ENCODE results near the gene MSRB1.

DNA sequence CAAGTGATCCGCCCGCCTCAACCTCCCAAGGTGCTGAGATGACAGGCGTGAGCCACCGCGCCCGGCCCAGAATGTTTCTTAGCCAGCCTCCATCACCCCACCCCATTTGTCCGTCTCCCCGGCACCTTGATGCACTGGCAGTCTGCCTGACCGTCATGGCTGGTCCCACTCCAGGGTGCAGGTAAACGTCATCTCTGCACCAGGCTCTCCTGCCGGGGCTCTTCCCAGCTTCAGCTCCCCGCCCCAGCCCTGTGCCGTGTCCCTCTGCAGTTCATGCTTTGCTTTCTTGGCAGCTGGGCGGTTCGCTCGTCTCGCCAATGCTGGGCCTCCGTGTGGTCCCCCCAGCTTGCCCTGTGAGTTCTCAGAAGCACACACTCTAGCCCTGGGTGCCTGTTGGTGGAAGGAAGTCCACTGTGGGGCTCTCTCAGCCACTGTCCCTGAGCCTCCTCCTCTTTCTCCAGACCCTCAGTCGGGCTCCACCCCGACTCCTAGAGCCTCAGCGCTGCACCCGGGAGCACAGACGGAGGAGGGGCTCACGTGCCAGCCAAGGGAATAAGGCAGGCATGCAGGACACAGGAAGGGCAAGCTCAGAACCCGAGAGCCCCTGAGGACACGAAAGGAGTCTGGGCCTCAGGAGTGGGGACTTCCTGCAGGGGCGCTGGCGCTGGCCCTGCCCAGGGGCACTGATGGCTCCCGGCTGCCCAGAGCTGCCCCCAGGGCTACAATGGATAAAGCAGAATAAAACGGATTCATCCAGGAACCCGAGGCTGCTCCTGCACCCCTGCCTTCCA, 36.7 kb downstream of the MSRB1 start:
- no peak for TF ChIP-seq SP1 (IDR thresholded peaks at IDR 0.05)
- TF ChIP-seq, protein P1, sequence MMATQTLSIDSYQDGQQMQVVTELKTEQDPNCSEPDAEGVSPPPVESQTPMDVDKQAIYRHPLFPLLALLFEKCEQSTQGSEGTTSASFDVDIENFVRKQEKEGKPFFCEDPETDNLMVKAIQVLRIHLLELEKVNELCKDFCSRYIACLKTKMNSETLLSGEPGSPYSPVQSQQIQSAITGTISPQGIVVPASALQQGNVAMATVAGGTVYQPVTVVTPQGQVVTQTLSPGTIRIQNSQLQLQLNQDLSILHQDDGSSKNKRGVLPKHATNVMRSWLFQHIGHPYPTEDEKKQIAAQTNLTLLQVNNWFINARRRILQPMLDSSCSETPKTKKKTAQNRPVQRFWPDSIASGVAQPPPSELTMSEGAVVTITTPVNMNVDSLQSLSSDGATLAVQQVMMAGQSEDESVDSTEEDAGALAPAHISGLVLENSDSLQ (IDR thresholded peaks at IDR 0.05), result no peak
- no peak for TF ChIP-seq NFRKB (IDR thresholded peaks at IDR 0.05)
- no peak for TF ChIP-seq CTBP1 (IDR thresholded peaks at IDR 0.05; ENCODE audit: borderline replicate concordance)
- no peak for TF ChIP-seq FOXA1 (IDR thresholded peaks at IDR 0.05)
- TF ChIP-seq LEF1 (IDR thresholded peaks at IDR 0.05; ENCODE audit: borderline replicate concordance), result no peak
- no peak for TF ChIP-seq FOXK2 (IDR thresholded peaks at IDR 0.05)
- no peak for TF ChIP-seq BHLHE40 (IDR thresholded peaks at IDR 0.05; ENCODE audit: borderline replicate concordance)
- TF ChIP-seq FOXM1 (IDR thresholded peaks at IDR 0.05; ENCODE audit: borderline replicate concordance), result no peak
- no peak for TF ChIP-seq ELF4 (IDR thresholded peaks at IDR 0.05)

Measured in HEK293T (cell line).